HG02885 (cell line): Measurements from ENCODE around the gene PGA5.

ENCODE experiments used
- ATAC-seq: cut with Tn5 transposase; IDR thresholded peaks from one replicate; pipeline ENCODE4 v1.9.1; 2021; ENCODE audit warnings: mild to moderate bottlenecking; ENCODE audit not compliant: unreplicated experiment, poor library complexity

Gene PGA5

DNA sequence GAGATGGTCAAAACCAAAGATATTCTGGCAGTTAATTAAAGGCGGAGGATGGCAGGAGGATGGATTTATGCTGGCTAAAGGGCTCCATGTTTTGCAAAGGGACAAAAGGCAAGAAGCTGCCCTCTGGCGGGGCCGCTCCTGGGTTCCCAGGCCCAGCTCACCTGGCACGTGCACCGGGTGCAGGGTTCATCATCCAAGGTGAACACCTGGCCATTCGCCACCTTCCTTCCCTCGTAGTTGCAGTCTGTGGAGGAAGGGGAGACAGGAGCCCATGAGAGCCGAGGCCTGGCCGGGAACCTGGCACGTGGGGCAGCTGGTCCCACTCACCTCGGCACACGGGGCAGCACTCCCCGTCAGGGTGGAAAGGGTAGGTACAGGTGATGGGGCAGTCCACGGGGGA is 23.8 kb downstream of the PGA5 start:
- ATAC-seq: no peak

DNA sequence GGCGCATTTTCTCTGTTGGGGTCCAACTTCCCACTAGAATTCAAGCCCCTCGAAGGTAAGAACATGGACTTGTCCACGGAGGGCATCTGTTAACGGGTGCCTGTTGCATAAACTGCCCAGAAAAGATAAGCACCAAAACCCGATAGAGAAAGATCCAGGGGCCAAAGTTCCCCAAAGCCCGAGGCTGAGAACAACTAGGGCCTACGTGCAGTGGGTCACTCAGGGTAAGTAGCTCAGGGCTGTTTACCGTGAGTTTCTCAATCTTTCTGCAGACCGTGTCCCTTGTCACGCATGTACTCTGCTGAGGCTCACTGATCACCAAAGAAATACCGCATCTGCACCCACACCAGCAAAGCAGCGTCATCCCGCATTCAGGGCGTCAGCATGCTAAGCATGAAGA is 24.4 kb downstream of the PGA5 start:
- no peak for ATAC-seq

DNA sequence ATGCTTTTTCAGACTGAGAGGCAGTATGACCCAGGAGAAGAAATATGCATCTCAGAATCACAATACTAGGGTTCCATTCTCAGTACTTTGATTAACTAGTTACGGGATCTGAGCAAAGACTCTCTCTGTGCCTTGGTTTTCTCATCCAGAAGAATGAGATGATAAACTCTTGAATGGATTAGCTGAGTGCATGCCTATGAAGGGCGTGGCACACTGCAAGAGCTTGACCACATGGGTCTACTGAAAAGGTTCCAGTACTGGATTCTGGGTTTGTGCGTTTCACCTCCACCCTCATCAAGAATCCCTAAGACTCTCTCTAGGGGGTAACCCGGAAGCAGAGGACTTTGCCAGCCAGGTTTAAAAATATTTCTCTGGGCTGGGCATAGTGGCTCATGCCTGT is 25.6 kb downstream of the PGA5 start:
- ATAC-seq: no peak

DNA sequence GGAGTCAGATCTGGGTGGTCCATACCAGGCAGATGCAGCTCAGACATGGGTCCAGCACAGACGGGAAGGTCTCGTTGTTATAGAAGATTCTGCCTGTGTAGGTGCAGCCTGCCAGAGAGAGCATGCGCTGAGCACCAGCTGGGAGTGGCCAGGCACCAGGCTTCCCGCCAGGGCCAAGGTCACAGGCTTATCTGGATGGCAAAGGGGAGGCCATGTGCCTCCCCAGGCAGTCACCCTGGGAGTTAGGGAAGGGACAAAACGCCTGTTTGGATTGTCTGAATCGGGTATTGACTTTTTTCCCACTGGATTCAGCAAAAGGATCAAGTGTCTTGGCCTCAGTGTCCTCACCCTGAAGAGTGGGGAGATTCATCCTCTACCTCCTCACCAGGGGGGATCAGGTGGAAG is 26.5 kb downstream of the PGA5 start:
- no peak for ATAC-seq

DNA sequence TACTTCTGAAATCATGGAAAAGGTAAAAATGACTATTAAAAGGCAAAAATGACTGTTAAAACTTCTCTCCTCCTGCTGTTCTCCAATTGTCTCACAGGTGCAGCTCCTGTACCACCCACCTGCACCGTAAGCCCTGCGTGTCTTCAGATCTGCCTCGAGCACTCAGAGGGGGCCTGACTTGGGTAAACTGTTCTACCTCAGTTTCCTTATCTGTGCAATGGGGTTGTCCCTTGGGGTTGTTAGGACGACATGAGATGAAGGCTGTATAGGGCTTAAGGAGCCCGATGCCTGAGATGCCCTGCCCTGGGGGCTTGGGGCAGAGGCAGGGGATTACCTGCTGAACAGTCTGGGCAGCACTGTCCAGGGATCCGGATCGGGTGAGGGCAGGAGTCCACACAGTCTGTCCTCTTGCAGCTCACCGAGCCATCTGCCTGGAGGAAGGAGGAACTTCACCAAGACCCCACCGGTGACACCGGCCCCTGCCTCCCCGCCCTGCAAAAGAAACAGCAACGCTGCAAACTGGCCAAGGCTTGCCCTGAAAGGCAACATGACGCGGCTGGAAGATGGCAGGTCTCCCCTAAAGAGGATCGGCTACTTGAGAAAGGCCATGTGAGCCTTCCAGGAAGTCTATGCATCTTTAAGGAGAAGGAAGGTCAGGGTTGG is 27.7 kb downstream of the PGA5 start:
- ATAC-seq: no peak

DNA sequence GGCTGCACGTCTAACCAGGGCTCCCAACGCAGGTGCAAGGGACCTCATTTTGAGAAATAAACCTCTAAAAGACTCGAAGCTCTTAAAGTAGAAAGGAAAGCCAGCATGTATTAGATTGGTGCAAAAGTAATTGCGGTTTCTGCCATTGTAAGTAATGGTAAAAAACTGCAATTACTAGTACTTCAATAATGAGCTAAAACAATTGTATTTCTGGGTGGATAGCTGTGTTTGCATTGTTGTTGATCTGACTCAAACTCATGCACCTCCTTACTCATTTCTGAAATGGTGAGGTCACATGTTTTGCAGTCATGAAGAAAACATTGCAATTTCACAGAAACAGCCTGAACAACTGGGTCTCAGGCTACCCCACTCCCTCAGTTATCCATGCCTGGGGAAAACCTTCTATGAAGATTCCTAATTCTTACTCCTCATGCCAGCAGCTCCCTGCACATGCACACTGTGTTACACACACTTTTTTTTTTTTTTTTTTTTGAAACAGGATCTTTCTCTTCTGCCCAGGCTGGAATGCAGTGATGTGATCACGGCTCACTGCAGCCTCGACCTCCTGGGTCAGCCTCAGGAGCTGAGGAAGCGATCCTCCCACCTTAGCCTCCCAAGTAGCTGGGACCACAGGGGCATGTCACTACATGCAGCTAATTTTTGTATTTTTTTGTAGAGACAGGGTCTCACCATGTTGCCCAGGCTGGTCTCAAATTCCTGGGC is 29.5 kb downstream of the PGA5 start:
- ATAC-seq: no peak

DNA sequence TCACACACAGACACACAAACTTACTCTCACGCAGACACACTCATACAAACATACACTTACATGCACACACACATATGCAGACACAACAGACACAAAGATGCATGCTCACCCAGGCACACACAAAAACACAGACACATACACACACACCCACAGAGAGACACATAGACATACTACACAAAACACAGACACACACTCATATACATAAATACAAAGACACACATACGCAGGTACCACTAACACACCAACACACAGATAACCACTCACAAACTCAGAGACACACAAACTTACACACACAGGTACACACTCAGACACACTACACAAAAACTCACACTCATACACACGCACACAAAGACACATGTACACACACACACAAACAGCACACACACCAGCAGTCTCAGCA is 31.8 kb downstream of the PGA5 start:
- no peak for ATAC-seq

DNA sequence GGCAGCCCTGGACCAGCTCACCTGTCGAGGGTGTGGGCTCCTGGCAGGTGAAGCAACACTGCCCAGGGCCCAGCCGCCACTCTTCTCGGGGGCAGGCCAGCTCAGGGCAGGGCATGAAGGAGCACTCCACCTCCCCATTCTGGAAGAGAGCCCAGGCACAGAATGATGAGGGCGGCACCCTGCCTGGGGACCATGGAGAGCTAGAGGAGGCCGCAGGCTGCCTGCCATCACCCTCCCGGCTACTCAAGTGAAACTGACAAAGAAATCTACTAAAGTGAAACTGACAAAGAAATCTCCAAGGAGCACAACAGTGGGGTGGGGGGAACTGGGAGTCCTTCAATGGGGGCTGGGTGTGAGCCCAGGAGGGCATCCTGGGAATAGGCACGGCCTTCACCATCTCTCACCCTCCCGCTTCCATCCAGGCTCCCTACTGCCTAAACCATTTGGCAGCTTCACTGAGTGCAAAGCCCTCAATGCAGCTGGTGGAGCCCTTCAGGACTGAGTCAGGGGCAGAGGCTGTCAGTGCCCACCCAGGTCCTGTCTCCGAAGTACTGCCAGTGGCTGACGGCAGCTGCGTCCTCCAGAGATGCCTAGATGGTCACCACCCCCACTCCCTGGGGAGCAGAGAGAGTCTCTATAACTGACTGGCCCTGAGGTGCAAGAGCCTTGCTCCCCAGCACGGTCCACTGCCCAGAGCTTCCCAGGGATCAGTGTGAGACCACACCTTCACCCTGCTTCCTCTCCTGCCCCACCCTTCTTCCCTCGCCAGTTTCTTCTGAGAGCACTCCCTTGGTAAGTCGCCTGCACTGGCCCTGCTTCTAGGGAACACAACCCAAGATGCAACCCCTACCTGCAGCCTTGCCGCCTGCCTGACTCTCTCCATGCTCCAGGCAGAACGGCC is 32.5 kb downstream of the PGA5 start:
- ATAC-seq: no peak

DNA sequence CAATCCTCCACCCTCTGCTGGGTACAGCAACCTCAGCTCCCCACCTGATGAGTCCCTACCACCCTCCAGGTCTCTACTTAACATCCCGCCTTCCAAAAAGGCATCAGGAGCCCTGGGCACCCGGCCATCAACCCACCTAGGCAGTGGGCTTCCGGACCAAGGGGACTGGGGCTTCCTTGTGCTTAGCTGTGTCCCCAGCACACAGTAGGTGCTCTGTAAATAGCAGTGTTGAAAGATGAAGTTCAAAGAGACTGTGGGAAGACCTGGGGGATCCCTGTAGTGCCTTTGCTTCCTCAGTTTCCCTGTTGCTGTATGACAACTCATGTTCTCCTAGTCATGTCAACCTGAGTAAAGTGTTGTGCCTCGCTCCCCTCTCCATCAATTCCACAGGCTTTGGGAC is 33.1 kb downstream of the PGA5 start:
- ATAC-seq: no peak

DNA sequence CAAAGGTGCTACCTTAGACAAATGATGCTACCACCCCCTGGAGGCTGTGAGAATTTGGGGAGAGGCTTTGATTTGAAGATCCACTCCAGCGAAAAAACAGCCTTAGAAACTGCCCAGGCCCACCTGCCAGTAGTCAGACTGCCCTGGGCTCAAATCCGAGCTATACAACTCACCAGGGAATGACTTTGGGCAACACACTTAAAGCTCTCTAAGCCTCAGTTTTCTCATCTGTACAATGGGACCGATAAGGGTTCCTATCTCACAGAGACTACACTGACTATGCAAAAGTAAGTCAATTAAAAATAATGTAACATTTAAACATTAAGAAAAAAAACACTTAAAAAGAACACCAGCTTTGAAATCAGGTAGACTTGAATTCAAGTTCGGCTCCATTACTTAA is 34.2 kb downstream of the PGA5 start:
- no peak for ATAC-seq

DNA sequence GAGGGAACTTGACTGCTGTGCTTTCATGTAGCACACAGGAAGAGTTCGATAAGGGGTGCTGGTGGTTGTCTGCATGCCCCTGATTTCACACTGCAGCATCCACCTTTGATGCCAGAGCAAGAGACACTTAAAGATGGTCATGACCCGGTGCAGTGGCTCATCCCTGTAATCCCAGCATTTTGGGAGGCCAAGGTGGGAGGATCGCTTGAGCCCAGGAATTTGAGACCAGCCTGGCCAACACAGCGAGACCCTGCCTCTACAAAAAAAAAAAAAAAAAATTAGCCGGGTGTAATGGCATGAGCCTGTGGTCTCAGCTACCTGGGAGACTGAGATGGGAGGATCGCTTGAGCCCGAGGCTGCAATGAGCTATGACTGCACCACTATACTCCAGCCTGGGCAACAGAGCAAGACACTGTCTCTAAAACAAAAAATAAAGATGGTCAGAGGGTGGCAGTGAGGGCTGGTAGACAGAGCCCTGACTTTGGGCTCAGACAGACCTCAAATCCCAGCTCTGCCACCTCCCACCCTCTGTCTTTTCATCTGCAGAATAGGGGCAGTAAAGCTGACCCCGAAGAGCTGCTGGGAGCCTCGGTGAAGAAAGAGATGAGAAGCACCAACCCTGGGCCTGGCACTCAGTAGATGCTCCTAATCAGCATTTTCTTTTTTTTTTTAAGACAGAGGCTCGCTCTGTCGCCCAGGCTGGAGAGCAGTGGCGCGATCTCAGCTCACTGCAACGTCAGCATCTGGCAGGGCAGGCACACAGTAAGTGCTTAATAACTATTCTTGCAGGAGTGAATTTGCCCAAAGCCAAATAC is 36.4 kb downstream of the PGA5 start:
- no peak for ATAC-seq

DNA sequence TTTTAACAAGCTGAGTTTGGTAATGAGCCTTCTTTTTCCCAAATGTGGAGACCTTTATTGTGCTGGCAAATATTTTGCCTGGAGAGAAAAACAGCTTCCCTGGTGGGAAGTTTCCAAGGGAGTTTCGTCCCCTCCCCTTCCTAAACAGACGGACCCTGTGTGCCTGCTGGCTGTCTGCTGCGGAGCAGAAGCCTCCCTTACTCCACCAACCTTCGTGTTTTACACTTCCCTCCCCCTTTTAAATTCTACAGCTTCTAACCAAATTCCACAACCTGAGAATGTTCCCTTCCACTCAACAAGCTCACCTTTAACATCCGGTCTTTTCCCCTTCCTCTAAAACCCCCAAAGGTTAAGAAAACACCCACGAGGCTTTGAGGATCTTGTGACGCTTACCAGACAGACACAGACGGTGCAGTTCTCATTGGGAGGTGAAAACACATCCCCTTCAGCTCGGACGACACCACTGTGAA is 37.1 kb downstream of the PGA5 start:
- no peak for ATAC-seq

DNA sequence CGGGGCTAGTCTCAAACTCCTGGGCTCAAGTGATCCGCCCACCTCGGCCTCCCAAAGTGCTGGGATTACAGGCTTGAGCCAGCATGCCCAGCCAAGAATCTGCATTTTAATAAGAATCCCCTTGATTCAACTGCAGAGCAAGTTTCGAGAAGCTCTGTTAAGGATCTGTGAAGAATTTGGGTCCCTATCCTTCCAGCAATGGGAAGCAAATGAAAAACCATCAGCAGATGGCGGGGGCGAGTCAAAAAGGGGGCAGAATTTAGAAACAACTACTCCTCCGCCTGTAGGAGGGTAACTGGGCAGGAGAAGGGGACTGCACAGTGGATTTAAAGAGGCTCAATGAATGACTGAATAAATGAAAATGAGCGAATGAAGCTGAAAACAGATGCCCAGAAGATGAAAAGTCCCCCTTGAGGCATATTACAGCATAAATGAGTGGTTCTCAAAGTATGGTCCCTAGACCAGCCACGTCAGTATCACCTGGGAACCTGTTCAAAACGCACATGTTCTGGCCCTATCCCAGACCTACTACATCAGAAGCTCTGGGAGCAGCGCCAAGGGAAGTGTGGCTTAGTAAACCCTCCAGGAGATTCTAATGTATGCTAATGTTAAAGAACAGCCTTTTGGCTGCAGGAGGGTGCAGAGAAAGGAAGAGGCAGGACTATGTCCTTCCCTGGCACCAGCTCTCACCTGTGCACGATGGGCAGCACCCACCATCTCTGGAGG is 39.1 kb downstream of the PGA5 start:
- no peak for ATAC-seq

DNA sequence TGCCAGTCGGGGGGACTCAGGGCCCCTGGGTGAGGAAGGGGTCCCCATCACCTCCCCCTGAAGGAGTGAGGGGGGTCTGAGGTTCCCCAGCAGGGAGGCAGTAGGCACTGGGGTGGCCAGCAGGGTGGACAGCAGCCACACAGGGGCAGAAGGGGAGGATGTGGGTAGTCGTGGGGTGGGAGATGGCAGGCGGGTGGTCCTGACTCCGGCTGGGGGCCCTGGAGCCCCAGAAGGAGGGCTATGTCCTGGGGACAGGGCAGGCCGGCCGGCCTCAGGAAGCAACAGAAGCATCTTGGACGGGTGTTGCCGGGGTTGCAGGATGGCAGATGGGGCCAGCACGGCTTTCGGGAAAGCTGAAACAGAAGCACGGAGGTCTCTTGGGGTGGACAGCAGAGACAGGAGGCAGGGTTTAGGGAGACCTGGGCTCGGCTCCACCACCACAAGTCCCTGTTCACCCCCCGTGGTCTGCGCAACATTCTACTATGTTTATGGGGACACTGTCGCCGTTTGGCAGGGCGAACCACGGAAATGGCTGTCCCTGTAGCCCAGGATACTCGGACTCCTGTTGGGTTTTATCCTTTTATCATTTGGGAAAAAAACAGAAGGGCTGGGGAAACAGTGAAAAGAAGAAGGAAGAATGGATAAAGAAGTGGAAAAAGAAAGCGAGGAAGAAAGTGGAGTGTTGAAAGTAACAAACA is 40.1 kb downstream of the PGA5 start:
- ATAC-seq: no peak

DNA sequence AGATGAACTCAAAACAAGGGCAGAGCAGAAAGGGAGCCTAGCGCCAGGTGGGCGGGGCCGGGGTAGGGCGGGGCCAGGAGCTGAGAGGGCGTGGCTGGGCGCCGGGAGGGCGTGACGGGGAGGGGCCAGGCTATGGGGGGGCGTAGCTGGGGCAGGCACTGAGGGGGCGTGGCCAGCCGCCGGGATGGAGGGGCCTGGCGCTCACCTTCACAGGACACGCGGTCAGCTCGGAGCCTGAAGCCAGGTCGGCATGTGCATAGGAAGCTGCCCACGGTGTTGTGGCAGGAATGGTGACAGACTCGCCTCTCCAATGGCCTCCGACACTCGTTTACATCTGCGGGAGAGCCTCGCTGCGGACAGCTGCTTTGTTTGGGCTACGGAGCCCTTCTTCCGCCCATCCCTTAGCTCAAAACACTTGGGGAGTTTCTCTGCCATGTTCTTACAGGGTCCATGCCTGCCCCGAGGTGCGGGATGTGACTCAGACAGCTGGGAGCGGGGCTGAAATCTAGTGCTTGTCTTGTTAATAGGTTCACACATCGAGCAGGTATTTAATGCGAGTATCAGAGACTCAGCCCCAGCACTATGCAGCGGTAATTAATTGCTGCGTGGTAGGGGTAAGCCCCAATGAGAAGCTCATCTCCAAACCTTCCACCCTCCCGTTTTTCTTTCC is 40.7 kb downstream of the PGA5 start:
- no peak for ATAC-seq

DNA sequence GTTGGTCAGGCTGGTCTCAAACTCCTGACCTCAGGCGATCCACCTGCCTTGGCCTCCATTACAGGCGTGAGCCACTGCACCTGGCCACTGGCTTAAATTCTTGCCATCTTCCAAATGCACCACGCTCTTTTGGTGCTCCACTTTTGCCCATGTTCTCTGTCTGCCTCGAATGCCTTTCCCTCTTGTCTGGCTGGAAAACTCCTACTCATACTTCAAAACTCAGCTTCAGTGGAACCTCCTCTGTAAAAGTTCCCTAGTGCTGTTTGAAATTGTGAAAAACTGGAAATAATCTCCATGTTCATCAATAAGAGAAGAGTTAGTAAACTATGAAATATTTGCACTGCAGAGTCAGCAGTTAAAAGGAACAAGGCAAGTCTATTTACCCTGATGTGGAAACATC is 42.6 kb downstream of the PGA5 start:
- no peak for ATAC-seq

DNA sequence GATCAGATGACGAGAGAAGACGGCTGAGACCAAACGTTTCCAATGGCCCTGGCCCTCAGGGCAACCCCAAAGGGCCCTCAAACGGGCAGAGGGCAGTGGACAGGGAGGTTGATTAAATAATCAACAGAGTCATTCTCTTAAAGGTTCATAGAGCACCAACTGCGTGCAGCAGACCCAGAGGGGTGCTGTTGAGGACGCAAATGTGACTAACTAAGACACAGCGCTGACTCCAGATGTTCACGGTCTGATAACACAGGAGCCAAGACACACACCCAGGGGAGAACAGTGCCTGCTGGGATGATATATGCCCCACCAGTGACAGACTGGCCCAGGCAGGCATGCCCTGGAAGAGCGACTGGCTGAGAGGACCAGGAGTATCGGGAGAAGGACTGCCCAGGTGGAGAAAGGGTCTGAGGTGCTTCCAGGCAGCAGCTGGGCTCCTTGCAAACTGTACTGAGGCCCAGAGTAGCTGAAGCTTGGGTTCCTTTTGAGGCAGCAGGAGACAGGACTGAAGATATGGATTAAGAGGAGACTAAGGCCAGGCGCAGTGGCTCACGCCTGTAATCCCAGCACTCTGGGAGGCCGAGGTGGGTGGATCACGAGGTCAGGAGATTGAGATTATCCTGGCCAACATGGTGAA is 46.5 kb downstream of the PGA5 start:
- no peak for ATAC-seq
